ENCODE data around the gene EIF4EBP2.

DNA sequence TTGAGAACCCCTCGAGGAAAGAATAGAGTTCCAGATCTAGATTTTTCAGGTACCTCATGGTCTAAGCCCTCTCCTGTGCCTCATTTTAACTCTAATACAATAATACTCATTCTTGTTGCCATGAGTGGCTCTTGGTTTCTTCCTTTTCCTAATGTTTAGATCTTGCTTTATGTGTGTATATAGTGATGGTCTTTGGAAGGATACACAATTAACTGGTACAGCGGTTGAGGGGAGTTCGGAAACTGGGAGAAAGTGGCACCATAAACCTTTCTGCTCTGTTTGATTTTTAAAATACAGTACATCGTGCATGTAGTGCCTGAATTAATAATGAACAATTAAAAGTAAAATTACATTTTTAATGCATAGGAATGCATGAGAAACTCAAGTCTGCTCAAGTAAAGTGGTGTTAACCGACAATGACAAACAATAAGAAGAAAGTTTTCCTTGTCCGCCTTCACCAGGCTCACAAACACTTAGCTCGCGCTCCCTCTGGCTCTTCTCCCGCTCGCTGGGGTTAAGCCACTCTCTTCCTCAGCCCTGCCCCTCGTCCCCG lies 386 bp upstream of the EIF4EBP2 start:
- TF ChIP-seq CTCF (IDR thresholded peaks at IDR 0.05) = no peak
- TF ChIP-seq POLR2A (IDR thresholded peaks at IDR 0.05) = no peak
- TF ChIP-seq POLR2AphosphoS5 (IDR thresholded peaks at IDR 0.05; ENCODE audit: insufficient read depth in 1 of 2, low read depth in 1 of 2) = no peak
